ENCODE measurements around the gene TFDP2.

Gene TFDP2

DNA sequence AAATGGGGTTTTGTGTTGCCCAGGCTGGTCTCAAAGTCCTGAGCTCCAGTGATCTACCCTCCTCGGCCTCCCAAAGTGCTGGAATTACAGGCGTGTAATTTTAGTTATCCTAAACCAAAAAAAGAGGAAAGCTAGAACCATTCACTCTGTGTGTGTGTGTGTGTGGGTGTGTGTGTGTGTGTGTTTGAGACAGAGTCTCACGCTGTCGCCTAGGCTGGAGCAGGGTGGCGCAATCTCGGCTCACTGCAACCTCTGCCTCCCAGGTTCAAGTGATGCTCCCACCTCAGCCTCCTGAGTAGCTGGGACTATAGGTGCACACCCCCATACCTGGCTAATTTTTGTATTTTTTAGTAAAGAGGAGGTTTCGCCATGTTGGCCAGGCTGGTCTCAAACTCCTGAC lies 84.0 kb downstream of the TFDP2 start:
- no peak for FAIRE-seq

DNA sequence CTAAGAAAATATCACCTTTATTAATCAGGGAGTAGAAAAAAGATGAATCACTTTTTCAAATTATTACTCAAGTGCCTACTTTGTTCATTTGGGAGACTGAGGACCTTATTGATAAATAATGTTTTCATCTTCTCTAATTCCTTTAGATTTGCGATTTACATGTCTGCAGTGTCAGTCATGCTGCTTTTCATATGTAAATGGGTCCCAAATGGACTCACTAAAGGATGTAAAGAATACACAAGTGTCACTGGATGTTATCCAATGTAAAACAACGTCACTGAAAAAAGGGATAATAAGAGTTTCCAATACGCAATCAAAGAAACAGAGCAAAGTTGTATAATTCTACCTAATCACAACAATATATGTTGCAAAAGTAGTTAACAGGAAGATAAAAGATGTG lies 84.9 kb downstream of the TFDP2 start:
- FAIRE-seq, result no peak

DNA sequence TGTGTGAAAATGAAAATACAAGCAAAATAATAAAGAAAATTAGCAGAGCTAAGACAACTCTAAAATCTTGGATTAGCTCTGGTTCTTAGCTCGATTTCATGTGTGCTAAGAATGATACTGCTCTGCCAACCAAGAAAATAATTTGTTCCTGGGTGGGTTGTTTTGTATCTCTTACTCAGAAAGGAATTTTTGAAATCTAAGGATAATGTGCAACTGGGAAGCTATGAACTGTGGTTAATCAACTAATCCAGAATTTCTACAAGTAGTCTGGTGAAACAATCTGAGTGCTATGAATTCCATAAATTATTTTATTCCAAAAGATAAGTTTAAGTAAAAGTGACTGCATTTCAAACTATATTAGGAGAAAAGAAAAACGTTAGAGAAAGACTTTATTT lies 92.0 kb downstream of the TFDP2 start:
- no peak for FAIRE-seq

DNA sequence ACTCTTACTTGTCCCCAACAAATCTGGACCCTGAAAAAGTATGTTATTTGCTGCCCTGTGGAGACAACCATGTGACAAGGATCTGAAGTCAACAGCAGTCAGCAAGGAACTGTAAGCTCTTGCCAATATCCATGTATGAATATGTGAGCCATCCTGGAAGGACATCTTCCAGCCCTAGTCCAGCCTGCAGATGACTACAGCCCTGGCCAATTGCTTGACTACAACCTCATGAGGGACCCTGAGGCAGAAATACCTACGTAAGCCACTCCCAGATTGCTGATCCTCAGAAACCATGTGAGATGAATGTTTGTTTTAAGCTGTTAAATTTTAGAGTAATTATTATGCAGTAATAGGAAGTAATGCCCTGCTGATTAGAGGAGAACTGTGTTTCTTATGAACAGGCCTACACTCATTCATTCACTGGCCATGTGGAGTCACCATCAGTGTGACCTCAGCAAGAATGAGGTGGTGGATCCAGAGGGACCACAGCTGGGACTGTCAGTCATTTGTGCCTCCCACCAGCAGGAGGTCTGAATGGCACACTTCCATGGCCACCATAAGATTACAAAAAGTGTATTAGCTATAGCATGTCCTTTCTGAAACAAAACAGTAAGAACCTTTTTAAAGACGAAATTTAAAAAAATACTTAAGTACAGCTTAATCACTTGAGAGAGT lies 92.6 kb downstream of the TFDP2 start:
- no peak for FAIRE-seq

DNA sequence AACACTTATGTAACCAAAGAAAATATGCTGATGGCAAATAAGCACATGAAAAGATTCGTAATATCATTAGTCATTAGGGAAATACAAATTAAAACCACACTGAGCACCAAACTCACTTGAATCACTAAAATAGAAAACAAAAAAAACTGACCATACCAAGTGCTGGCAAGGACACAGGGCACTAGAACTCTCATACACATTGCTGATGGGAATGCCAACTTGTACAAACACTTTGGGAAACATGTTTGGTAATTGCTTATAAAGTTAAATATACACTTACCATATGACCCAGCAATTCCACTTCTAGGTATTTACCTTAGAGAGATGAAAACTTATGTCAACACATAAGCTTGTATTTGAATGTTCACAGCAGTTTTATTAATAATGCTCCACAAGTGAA lies 95.5 kb downstream of the TFDP2 start:
- no peak for FAIRE-seq

DNA sequence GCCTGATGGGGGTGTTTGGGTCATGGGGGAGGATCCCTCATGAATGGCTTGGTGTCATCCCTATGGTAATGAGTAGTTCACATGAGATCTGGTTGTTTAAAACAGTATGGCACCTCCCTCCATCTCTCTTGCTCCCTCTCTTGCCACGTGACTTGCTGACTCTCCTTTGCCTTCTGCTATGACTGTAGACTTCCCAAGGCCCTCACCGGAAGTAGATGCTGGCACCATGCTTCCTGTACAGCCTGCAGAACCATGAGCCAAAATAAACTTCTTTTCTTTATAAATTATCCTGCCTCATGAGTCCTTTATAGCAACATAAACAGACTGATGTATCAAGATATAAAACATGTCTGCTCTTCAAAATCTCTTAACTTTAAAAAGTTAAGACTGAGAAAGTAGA lies 96.1 kb downstream of the TFDP2 start:
- FAIRE-seq, result no peak

DNA sequence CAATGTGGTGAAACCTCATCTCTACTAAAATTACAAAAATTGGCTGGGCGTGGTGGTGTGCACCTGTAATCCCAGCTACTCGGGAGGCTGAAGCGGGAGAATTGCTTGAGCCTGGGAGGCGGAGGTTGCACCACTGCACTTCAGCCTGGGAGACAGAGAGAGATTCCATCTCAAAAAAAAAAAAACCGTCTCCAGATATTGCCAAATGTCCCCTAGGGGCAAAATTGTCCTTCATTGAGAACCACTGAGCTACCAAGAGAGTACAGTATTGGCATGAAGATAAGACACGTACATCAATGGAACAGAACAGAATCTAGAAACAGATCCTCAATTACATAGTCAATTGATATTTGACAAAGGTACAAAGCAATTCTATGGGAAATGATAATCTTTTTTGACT lies 98.0 kb downstream of the TFDP2 start:
- no peak for FAIRE-seq

DNA sequence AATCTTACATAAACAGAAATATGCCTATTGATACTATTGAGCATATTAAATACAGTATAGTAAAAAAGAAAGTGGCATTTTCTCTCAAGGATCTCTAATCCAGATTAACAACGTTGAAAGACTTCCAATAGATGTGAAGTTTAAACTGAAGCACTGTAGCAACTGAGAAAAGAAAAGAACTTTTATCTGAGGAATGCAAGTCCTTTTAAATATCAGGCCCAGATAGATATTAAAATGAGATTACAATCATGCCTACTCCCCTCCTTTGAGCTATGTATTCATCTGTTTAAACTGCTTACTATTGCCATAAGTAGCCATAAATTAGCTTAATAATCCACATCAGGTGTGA lies 102.3 kb downstream of the TFDP2 start:
- no peak for FAIRE-seq

DNA sequence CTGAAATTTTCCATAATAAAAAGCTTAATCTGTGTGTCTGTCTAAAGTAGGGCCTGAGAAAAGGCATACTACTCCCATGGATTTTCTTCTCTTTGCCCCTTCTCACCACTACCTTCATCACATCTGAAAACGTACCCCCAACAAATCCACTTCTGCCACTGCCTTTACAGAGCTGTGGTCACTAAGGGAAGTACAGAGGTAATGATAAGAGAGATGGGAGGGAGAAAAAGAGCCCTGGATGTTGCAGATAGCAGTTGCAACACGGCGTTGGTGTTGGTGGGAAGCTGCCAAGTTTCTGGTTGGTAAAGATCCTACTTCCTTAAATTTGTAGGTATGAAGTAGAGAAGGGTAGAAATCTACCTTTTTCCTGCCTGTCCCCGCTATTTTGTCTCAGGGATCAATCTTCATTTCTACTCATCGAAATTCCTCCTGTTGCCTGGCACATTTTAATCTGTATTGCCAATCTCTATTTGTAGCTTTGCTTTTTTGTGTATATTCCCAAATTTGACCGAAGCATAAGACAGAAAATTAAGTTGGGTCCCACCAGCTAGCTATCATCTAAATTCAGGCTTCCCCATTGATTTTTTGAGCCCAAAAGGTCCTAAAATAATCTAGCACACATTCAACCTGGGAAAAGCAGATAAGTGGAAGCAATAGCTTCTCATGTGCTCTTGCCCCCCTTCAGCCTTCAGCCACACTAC lies 102.9 kb downstream of the TFDP2 start:
- no peak for FAIRE-seq

DNA sequence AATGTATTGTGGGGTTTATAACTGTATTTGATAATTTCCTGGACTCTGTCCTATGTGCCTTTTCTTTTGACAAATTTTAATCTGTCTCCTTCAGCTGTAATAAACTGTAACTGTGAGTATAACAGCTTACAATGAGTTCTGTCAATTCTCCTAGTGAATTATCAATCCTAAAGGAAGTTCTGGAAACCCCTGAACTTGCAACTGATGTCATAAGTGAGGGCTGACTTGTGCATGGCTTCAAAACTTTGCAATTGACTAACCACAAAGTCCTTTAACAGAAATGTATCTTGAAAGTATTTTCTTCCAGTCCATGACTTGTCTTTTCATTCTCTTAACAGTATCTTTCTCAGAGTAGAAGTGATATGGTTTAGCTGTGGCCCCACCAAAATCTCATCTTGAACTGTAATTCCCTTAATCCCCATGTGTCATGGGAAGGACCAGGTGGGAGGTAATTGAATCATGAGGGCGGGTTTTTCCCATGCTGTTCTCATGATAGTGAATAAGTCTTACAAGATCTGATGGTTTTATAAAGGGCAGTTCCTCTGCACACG lies 108.3 kb downstream of the TFDP2 start:
- FAIRE-seq, result no peak

DNA sequence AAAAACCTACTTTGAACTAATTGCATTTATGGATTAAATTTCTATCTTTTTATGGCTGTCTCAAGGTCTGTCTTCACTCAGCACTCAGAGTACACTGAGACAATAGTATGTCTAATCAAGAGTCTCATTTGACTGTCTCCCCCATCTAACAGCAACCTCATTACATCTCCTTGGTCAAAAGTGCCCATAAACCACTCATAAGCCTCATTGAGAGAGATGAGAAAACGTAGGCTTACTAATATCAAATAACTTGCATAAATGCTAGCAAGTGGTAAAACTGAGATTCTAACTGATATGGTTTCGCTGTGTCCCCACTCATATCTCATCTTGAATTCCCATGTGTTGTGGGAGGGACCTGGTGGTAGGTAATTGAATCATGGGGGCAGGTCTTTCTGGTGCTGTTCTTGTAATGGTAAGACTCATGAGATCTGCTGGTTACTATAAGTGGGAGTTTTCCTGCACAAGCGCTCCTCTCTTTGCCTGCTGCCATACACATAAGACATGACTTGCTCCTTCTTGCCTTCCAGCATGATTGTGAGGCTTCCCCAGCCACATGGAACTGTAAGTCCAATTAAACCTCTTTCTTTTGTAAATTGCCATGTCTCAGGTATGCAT lies 113.9 kb downstream of the TFDP2 start:
- FAIRE-seq, result no peak

DNA sequence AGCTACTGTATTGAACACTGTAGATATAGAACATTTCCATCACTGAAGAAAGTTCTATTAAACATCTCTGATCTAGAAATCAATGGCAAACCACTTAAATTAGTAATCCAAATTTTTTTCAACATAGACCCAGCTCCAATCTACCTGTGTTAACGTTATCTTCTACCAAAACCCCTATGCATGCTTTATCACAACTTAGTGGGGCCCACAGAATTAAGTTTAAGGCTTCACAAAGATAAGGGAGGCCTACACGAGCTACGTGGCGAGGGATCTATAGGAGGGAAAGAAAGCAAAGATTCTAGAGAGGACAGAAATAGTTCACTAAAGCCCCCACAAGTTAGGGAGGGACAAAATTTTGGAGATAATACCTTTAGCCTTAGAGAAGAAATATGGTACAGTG lies 116.1 kb downstream of the TFDP2 start:
- no peak for FAIRE-seq

DNA sequence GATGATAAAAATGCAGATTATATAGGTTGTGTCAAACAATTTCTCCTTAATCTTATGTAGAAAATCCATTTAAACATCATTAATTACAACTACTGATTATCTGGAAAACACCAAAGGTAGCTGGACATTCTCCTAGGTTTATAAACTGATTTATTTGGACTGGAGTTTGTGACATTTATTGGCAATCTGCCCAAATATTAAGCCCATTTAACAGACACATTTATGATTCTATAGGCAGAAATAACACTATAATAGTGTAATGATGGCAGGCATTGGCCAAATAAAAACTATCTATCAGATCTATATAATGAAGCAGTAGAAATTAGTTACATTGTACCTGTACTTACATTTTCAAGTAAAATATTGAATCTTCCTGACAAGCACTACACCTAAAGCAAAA lies 117.8 kb downstream of the TFDP2 start:
- FAIRE-seq, result no peak

DNA sequence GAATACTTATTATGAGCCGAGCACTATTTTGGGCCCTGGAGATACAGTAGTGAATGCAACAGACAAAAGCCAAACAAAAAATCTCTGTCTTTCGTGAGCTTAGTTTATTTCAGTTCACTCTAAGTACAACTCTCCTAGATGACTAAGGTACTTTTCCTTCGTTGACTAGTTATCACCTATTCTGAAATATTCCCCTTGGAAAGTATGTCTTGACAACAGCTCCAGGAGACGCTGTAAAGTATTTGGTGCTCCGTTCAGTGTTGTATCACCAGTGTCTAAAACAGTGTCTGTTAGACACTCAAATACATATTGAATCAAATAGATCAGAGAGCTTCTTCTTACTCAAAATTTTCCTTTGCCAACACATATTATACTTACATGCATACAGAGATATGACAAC lies 119.6 kb downstream of the TFDP2 start:
- FAIRE-seq, result no peak

DNA sequence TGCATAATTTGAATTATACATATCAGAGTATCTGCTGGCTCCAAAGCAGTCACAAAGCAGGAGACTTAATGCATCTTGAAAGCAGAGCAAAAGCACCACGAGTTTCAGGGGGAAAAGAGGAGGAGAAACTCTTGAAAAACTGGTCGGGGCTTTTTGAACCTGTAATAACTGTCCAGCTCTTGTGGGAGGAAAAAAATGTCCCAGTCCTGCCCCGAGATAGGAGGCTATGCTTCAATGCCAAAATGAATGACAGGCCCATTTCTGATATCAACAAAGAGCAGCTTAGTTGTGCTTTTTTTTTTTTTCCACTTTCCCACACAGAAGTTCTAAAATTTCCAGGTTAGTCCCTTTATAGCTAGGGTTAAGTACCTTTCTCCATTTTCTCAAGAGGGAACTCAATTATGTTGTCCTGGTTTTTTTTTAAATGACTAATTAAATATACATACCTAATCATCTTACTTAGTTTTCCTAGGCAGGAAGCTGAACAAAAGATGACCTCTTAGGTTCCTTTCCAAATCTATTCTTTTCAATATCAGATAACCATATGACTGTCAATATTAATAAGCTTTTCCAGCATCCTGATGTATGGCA lies 120.2 kb downstream of the TFDP2 start:
- no peak for FAIRE-seq

DNA sequence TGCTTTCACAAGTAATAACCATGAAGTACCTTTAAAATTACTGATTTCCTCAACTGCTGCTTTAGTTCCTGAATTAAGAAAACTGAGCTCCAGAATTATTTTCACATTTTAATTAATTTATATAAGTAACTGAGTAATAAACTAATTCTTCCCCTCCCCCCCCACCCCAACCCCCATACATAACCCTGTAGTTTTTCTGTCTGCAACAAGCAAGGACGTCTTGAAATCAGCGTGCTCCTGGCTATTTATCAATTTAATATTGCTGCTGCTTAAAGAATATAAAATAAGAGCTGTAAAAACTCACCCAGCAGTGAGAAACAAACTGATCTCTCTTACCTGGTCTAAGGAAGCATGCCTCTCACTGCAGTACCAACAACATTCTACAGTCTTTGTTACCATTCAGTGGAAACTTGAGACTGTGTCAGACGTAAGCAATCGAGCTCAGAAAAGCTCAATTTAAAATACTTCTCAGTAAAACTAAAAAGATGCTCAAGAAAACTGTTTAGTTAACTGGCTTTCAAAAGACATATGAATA lies 121.0 kb downstream of the TFDP2 start:
- peak; percentile 58 for FAIRE-seq

DNA sequence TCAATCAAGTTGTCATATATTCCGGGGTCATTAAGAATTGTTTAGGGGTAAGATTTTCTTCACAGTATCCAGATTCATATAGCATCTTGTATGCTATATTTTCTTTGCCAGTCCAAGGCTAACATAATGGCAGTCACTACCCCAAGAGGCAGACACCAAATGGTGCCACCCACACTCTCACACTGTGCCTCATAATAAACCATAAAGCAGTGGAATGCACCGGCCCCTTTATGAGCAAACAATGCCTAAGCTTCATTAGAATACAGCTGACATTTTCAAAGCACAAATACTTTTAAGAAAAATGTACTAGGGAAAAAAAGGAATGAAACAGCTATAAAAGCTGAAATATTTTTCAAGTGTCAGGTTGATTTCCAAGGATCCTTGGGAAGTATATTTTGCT lies 121.6 kb downstream of the TFDP2 start:
- FAIRE-seq, result no peak

DNA sequence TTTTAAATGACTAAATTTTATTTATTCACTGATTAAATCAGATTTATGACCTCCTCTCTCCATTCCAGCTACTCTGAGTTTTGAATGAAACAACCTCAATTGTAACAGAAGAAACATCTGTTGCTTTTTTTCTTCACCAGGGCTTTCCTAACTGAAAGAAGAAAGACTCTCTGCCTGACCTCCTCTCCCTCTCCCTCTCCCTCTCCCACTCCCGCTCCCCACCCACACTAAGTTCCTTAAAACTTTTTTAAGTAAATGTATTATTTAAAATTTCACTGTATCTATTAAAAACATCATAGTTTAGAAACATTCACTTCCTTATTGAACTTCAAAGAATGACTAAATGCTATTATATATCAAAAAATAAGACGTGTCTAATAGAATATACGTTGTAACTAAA lies 122.0 kb downstream of the TFDP2 start:
- FAIRE-seq, result no peak

DNA sequence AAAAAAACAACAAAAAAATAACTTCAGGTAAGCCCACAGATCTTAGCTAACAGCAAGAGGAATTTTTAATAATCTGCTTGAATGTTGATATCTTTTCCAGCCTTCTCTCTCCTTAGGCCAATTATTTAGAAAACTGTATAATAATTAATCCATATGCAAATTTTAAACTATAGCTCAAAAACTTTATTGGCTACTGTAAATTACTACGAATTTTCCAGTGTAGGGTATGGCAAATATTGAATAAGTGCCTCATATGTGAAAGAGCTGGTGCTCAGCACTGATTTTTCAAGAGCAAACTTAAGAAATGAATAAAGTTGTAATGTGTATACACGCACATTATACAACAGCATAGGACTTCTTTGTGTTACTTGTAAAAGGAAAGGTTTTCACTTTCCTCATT lies 123.0 kb downstream of the TFDP2 start:
- no peak for FAIRE-seq

DNA sequence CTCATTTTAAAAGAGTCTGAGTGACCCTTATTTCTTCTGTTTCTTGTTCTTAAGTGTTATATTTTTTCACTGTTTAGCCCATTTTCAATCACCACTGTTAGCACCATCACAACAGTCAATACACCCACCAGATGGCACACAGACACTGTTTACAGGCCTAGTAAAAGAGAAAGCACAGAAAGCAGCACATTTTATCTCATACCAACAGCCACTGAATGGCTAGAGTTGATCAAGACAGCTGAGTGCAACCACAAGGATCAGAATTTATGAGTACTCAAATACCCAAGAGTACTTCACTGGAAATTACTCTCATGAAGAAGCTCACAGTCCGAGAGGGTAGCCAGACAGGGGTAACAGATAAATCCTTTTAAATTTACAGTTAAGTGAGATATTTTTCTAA lies 127.0 kb downstream of the TFDP2 start:
- FAIRE-seq, result no peak

DNA sequence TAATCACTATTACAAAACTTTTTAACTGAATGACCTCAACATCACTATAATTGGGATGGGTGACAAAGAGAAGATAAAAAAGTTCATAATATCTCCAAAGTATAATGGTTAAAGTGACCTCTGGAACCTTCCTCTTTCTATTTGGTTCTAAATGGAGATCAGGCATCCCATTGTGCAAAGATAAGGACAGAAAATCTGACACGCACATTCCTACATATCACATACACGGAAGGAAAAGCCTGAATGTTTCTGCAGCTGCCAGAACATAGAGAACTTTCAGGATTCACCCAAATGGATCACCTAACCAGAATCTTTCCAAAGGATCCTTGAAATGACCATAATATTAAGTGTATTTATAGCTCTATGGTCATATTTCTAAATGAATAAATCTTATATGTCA lies 128.2 kb downstream of the TFDP2 start:
- no peak for FAIRE-seq

DNA sequence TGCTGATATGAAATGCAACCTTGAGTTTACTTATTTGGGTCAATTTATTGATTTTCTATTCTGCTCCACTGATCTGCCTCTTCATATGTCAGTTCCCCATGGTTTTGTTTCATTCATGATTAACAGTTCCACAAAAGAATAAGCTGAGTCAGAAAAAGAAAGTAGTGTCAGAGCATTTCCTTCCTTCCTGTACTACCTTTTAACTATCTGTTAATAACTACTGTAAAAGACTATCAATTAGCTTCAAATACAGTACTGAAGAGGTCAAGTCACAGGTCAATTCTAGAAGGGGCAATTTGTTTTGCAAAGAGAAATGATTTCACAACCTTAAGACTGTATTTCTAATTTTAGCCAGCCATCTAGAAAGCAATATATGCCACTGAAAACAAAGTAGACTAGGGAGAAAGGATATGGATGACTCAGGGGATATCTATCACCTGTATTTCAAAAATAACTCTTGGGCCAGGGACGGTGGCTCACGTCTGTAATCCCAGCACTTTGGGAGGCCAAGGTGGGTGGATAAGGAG lies 129.5 kb downstream of the TFDP2 start:
- no peak for FAIRE-seq

DNA sequence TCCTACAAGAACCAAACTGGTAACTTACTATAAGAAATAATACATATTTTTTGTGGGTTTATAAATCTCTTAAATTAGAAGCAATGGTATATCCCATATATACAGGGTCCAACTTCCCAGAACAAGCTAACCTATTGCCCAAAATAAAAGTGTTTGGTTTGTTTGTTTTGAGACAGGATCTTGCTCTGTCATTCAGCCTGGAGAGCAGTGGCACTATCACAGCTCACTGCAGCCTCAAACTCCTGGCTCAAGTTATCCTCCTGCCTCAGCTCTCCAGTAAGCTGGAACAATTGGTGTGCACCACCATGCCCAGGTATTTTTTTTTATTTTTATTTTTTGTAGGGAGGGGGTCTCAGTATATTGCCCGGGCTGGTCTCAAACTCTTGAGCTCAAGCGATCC lies 135.4 kb downstream of the TFDP2 start:
- FAIRE-seq, result no peak
